Keratinocyte (primary cell): ENCODE data around the gene DRD2.
"Not testable (repeated sequence)": the region's sequence is repeated elsewhere in the genome, so short reads cannot be mapped to it uniquely, and the experiment has no call there.

Experiments
- EZH2 ChIP-seq: IDR thresholded peaks from one replicate; pipeline ENCODE4 v1.6.1; 2012; ENCODE audit warnings: inconsistent platforms, mild to moderate bottlenecking, low read length, moderate library complexity
- TF ChIP-seq, protein P1 (sequence below), 3 experiments: IDR thresholded peaks in 1 of 3; conservative IDR thresholded peaks in 1 of 3; optimal IDR thresholded peaks in 1 of 3; 2 replicates in 2 of 3; 3 replicates in 1 of 3; pipeline versions ENCODE3 to v1.5.1; 2011; ENCODE audit warnings: low read length in 3 of 3, mild to moderate bottlenecking in 3 of 3, moderate library complexity in 2 of 3, control low read depth in 1 of 3, inconsistent platforms in 1 of 3; ENCODE audit not compliant: insufficient read depth in 2 of 3; ENCODE audit errors: extremely low read depth in 1 of 3

DNA sequence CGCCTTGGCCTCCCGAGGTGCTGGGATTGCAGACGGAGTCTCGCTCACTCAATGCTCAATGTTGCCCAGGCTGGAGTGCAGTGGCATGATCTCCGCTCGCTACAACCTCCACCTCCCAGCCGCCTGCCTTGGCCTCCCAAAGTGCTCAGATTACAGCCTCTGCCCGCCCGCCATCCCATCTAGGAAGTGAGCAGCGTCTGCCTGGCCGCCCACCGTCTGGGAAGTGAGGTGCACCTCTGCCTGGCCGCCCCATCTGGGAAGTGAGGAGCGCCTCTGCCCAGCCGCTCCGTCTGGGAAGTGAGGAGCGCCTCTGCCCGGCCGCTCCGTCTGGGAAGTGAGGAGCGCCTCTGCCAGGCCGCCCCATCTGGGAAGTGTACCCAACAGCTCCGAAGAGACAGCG, 48.7 kb upstream of the DRD2 start:
- TF ChIP-seq, protein P1, sequence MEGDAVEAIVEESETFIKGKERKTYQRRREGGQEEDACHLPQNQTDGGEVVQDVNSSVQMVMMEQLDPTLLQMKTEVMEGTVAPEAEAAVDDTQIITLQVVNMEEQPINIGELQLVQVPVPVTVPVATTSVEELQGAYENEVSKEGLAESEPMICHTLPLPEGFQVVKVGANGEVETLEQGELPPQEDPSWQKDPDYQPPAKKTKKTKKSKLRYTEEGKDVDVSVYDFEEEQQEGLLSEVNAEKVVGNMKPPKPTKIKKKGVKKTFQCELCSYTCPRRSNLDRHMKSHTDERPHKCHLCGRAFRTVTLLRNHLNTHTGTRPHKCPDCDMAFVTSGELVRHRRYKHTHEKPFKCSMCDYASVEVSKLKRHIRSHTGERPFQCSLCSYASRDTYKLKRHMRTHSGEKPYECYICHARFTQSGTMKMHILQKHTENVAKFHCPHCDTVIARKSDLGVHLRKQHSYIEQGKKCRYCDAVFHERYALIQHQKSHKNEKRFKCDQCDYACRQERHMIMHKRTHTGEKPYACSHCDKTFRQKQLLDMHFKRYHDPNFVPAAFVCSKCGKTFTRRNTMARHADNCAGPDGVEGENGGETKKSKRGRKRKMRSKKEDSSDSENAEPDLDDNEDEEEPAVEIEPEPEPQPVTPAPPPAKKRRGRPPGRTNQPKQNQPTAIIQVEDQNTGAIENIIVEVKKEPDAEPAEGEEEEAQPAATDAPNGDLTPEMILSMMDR (optimal IDR thresholded peaks at IDR 0.05 in 1 of 3, IDR thresholded peaks at IDR 0.05 in 1 of 3, conservative IDR thresholded peaks at IDR 0.05 in 1 of 3; ENCODE audit: extremely low read depth in 1 of 3, insufficient read depth in 2 of 3, low read length in 3 of 3): not testable (repeated sequence)
- not testable (repeated sequence) for TF ChIP-seq EZH2
